ENCODE results near the gene MYO5B.

DNA sequence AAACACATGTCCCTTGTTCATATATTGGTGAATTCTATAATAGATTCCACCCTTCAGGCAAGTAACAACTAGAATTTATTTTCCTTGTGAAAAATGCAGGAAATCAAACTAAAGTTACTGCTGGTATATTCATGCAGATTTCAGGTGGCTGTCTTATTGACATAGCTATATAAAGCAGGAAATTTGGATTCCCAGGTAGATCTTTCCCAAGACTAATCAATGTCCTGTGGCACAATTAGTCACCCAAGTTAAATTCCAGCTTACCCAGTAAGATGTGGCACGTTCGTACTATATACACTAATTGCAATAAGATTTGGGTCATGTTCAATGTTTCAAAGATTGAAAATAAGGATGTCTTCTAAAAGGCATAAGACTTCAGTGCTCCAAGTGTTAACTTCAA is 42.0 kb downstream of the MYO5B start:
- TF ChIP-seq, protein P1, sequence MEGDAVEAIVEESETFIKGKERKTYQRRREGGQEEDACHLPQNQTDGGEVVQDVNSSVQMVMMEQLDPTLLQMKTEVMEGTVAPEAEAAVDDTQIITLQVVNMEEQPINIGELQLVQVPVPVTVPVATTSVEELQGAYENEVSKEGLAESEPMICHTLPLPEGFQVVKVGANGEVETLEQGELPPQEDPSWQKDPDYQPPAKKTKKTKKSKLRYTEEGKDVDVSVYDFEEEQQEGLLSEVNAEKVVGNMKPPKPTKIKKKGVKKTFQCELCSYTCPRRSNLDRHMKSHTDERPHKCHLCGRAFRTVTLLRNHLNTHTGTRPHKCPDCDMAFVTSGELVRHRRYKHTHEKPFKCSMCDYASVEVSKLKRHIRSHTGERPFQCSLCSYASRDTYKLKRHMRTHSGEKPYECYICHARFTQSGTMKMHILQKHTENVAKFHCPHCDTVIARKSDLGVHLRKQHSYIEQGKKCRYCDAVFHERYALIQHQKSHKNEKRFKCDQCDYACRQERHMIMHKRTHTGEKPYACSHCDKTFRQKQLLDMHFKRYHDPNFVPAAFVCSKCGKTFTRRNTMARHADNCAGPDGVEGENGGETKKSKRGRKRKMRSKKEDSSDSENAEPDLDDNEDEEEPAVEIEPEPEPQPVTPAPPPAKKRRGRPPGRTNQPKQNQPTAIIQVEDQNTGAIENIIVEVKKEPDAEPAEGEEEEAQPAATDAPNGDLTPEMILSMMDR (IDR thresholded peaks at IDR 0.05), result no peak
- TF ChIP-seq EP300 (IDR thresholded peaks at IDR 0.05) (no peak), POLR2A (IDR thresholded peaks at IDR 0.05; ENCODE audit: low read depth) (no peak), POLR2AphosphoS5 (IDR thresholded peaks at IDR 0.05) (no peak)

Data from esophagus muscularis mucosa (tissue), 4 donors.